Urinary bladder (tissue), 2 donors: ENCODE data around the gene LCN6. TPM values are rescaled to one million over a fixed set of nuclear protein-coding genes. Genes with fewer than 3 reads are reported as not detected.

Source experiments
- polyA plus RNA-seq: library from polyadenylated mRNA; stranded (reverse); fragments of 200-250 nt; gene quantifications from one replicate; pipeline ENCODE4 v1.2.3, GENCODE V29; 2013
- small RNA-seq: library from RNA; depleted of rRNA; stranded (forward); fragments of <200 nt; gene quantifications from one replicate; pipeline ENCODE3, GENCODE V24; 2014
- total RNA-seq: library from RNA; depleted of rRNA; stranded (reverse); fragments of >200 nt; gene quantifications from one replicate; pipeline ENCODE4 v1.2.3, GENCODE V29; 2014
- donor health status: healthy.

Gene LCN6
- total and polyA plus RNA-seq, 2 donors, result 26.6 TPM; not detected in 1

Small RNA genes lying within 50 kb of the gene (small RNA-seq; reads per million reads assigned to genes)
- gene ATP6V1G1P3, result not detected
- not detected for gene MIR6722

Other genes starting within 250 kb of the LCN6 start
- gene NOTCH1, start 202.5 kb downstream of the LCN6 start, total RNA-seq, result 25.6 TPM
- 19.7 TPM for gene NOTCH1, start 202.5 kb downstream of the LCN6 start, polyA plus RNA-seq
- 43.6 TPM for gene EGFL7, start 85.6 kb downstream of the LCN6 start, total RNA-seq
- 138 TPM for gene EGFL7, start 85.6 kb downstream of the LCN6 start, polyA plus RNA-seq
- gene AGPAT2, start 61.1 kb downstream of the LCN6 start, total RNA-seq, result 9.8 TPM
- 78.9 TPM for gene AGPAT2, start 61.1 kb downstream of the LCN6 start, polyA plus RNA-seq
- gene DIPK1B, start 36.0 kb downstream of the LCN6 start, total RNA-seq, result 10.8 TPM
- gene DIPK1B, start 36.0 kb downstream of the LCN6 start, polyA plus RNA-seq, result 18.9 TPM
- gene LCN10, start 5.6 kb downstream of the LCN6 start, total RNA-seq, result not detected
- 11.3 TPM for gene LCN10, start 5.6 kb downstream of the LCN6 start, polyA plus RNA-seq
- gene LCN8, start 9.7 kb upstream of the LCN6 start, total RNA-seq, result not detected
- gene LCN8, start 9.7 kb upstream of the LCN6 start, polyA plus RNA-seq, result not detected
- not detected for gene LCN15, start 16.0 kb upstream of the LCN6 start, total RNA-seq
- not detected for gene LCN15, start 16.0 kb upstream of the LCN6 start, polyA plus RNA-seq
- 29.4 TPM for gene TMEM141, start 42.8 kb upstream of the LCN6 start, total RNA-seq
- gene TMEM141, start 42.8 kb upstream of the LCN6 start, polyA plus RNA-seq, result 83.2 TPM
- gene CCDC183, start 47.8 kb upstream of the LCN6 start, total RNA-seq, result 1.5 TPM
- 0.85 TPM for gene CCDC183, start 47.8 kb upstream of the LCN6 start, polyA plus RNA-seq
- 29.1 TPM for gene RABL6, start 59.4 kb upstream of the LCN6 start, total RNA-seq
- 60.0 TPM for gene RABL6, start 59.4 kb upstream of the LCN6 start, polyA plus RNA-seq
- 0.69 TPM for gene AJM1, start 94.0 kb upstream of the LCN6 start, total RNA-seq
- gene AJM1, start 94.0 kb upstream of the LCN6 start, polyA plus RNA-seq, result 6.9 TPM
- gene PHPT1, start 100.9 kb upstream of the LCN6 start, total RNA-seq, result 43.9 TPM
- gene PHPT1, start 100.9 kb upstream of the LCN6 start, polyA plus RNA-seq, result 105 TPM
- gene MAMDC4, start 103.8 kb upstream of the LCN6 start, total RNA-seq, result 3.0 TPM
- 3.8 TPM for gene MAMDC4, start 103.8 kb upstream of the LCN6 start, polyA plus RNA-seq
- 128 TPM for gene EDF1, start 117.8 kb upstream of the LCN6 start, total RNA-seq
- 337 TPM for gene EDF1, start 117.8 kb upstream of the LCN6 start, polyA plus RNA-seq
- 7.9 TPM for gene TRAF2, start 138.0 kb upstream of the LCN6 start, total RNA-seq
- gene TRAF2, start 138.0 kb upstream of the LCN6 start, polyA plus RNA-seq, result 13.1 TPM
- 47.5 TPM for gene FBXW5, start 196.2 kb upstream of the LCN6 start, total RNA-seq
- gene FBXW5, start 196.2 kb upstream of the LCN6 start, polyA plus RNA-seq, result 151 TPM
- gene C8G, start 196.7 kb upstream of the LCN6 start, total RNA-seq, result 1.0 TPM
- gene C8G, start 196.7 kb upstream of the LCN6 start, polyA plus RNA-seq, result 1.2 TPM
- not detected for gene LCN12, start 203.7 kb upstream of the LCN6 start, total RNA-seq
- 0.41 TPM for gene LCN12, start 203.7 kb upstream of the LCN6 start, polyA plus RNA-seq
- 3.3 TPM for gene PTGDS, start 229.0 kb upstream of the LCN6 start, total RNA-seq
- 71.8 TPM for gene PTGDS, start 229.0 kb upstream of the LCN6 start, polyA plus RNA-seq
- 0.11 TPM for gene LCNL1, start 234.5 kb upstream of the LCN6 start, total RNA-seq
- gene LCNL1, start 234.5 kb upstream of the LCN6 start, polyA plus RNA-seq, result 0.30 TPM
- 9.3 TPM for gene PAXX, start 243.9 kb upstream of the LCN6 start, total RNA-seq
- 55.4 TPM for gene PAXX, start 243.9 kb upstream of the LCN6 start, polyA plus RNA-seq
- gene CLIC3, start 248.0 kb upstream of the LCN6 start, total RNA-seq, result 3.6 TPM
- gene CLIC3, start 248.0 kb upstream of the LCN6 start, polyA plus RNA-seq, result 11.0 TPM